Subcutaneous abdominal adipose tissue (tissue), 5 donors: ENCODE results near the gene HOXB5.

ENCODE experiments used
- H3K27ac ChIP-seq: one replicate; pipeline ENCODE4 v1.7.0; 2013; ENCODE audit warnings: low read depth, mild to moderate bottlenecking, inconsistent platforms, low read length, moderate library complexity
- H3K27me3 ChIP-seq, 5 donors: one replicate each; pipeline ENCODE4 v1.7.0; 2013; ENCODE audit warnings: low read length in 5 of 5, inconsistent platforms in 1 of 5; ENCODE audit not compliant: control insufficient read depth in 5 of 5, insufficient read depth in 4 of 5
- H3K36me3 ChIP-seq, 5 donors: one replicate each; pipeline ENCODE4 v1.7.0; 2013; ENCODE audit warnings: low read length in 5 of 5; ENCODE audit not compliant: control insufficient read depth in 5 of 5, insufficient read depth in 5 of 5
- H3K4me1 ChIP-seq, 5 donors: one replicate each; pipeline ENCODE4 v1.7.0; 2013; ENCODE audit warnings: low read length in 5 of 5, mild to moderate bottlenecking in 3 of 5, moderate library complexity in 1 of 5; ENCODE audit not compliant: control insufficient read depth in 5 of 5, insufficient read depth in 5 of 5
- H3K4me3 ChIP-seq, 5 donors: one replicate each; pipeline ENCODE4 v1.7.0; 2013; ENCODE audit warnings: low read length in 5 of 5, low read depth in 1 of 5
- H3K9ac ChIP-seq, 5 donors: one replicate each; pipeline ENCODE4 v1.7.0; 2013; ENCODE audit warnings: low read length in 5 of 5, mild to moderate bottlenecking in 4 of 5, moderate library complexity in 3 of 5
- H3K9me3 ChIP-seq, 5 donors: one replicate each; pipeline ENCODE4 v1.7.0; 2013; ENCODE audit warnings: low read length in 5 of 5; ENCODE audit not compliant: control insufficient read depth in 5 of 5
- donor health status: healthy.
- donor health status: healthy.
- donor health status: healthy.
- donor health status: healthy.
- donor health status: healthy.

Gene HOXB5

DNA sequence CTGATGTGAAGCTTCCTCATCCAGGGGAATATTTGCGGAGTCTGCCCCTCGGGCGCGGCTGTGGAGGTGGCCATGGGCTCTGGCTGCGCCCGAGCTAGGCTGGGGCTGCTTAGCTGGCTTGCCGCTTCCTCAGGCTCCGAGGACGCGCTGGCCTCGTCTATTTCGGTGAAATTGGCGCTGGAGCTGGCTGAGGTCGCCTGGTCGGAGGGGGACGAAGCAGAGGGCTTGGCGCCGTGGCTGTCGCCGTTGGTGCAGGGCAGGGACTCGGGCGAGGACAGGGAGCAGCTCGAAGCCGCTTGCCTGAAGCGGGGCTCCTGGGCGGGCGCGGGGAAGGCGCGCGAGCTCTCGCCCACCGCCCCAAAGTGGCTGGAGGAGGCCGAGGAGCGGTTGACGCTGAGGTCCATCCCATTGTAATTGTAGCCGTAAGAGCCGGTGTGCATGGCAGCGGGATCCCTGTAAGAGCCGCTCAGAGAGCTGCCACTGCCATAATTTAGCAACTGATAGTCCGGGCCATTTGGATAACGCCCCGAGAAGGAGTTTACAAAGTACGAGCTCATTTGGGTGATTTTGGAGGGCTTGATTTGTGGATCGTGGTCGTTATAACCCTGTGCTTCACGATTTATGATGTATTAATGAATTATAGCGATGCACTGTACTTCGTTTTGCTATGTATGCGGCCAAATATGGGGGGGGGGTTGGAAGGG is at the start of gene HOXB5:
TSS of gene HOXB5 (minus strand) at position 654 of the 704 bp plus-strand sequence. CDS start at position 557, 97 bp downstream.
- Histone ChIP-seq H3K27me3 (no peaks in the 10 kb centered on the region), H3K9me3 (no peaks in the 10 kb centered on the region), H3K4me3 (peak within 1 kb of the TSS; percentile 60 to 75 (median 70)), H3K36me3 (peaks cover 0 to 24% (median 10%) of the 10 kb centered on the region in 5 donors), H3K4me1 (peaks cover 6 to 60% (median 52%) of the 10 kb centered on the region in 5 donors), H3K27ac (peak within 1 kb of the TSS; percentile 78), H3K9ac (peak within 1 kb of the TSS; percentile 4 to 66 (median 46))

DNA sequence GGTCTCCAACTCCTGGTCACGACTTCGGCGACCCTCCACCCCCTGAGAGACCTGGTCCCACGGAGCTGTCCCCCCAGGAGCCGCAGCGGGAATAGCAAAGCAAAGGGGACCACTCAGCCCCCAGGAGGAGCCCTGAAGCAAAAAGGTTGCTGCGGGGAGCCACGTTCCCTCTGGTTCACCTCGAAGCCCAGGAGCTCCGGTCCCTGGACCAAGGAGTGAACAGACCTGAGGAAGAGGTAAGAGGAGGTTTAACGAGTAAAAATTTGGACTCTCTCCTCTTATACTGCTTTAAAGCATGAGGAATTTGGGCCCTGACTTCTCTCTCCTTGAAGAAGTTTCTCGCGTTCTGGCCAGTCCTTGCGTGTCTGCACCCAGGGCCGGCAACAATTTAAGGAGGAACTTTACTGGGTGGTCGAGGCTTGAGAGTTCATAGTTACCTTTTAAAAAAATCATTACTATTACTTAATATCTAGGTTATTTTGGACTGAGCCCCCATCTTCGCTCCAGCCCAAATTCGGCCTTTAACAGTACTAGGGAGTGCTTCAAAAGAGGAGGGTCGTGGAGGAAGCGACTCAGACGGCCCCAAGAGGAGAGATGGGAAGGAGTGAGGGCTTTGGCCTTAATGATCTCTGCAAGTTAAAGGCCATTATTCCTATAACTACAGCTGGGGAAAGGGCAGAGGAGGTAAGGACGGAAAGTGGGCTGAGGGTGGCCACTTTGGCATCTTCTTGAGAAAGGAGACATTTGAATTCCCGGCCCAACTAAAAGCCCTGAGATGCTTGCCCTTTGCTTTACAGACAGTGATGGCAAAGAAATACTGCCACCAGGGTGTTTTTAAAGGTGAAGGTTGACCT is 49.5 kb upstream of the HOXB5 start:
- Histone ChIP-seq H3K27ac (no peak overlapping the region), H3K9ac (no peak overlapping the region), H3K9me3 (no peaks in the 10 kb centered on the region), H3K4me1 (peaks cover 2 to 39% (median 25%) of the 10 kb centered on the region in 5 donors), H3K4me3 (peak overlapping the region in 1 of 5 donors; percentile 37), H3K27me3 (peaks cover 67 to 95% (median 69%) of the 10 kb centered on the region in 5 donors), H3K36me3 (no peaks in the 10 kb centered on the region)

DNA sequence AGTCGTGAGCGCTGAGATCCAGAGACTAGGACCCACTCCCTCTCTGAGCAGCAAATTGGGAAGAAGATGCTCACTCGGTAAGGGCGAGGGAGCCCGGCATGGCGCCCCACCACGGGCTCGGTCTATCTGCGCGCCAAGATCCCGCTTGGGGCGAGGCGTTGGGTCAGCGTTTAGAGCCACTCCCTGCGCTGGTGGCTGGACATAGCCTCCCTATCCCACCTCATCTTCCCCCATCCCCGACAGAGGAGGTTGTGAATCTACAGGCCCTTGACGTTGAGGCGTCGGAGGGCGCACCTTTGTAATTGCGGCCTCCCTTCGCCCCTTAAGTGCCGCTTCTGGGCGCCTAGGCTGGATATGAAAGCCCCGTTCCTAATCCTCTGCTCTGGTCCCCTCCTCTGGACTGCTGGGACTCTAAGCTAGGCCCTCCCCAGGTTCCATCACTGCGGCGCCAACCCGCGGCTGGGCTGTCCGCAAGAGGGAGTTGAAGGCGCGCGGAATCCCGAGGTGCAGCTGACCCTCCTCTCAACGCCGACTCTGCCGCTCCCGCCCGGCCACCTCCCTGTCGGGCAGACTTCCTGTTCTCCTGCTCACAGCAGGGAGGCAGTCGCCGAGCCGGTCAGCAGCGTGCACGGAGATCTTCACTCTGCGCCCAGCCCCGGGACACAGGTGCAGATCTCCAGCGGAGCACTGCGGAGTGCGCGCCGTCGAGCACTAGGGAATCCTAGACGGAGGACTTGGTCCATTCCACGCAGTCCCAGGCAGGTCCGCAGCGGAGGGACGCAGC is 48.7 kb upstream of the HOXB5 start:
- Histone ChIP-seq H3K4me1 (peaks cover 2 to 33% (median 19%) of the 10 kb centered on the region in 5 donors), H3K9me3 (no peaks in the 10 kb centered on the region), H3K27me3 (peaks cover 64 to 97% (median 70%) of the 10 kb centered on the region in 5 donors)

DNA sequence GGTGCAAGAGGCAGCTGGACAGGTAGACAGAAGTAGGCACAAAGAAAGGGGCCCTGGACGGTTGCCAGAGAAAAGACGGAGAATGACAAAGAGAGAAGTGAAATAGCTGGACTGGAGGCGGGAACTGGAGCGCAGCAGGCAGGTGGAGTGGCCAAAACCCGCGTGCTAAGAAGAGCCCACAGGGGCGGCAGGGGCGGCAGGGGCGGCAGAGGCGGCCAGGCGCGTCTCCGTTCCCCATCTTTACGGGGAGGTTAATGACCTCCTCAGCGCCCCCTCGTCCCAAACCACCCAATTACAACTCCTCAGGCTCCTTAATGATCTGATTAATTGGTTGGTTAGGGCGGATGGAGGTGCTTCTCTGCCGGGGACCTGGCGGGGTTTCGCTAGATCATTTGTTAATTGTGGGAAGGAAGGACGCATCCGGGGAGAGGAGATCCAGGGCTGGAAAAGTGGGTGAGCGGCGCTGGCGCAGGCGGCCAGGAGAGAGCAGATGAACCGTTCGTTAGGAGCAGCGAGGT is 48.0 kb upstream of the HOXB5 start:
- H3K4me1 ChIP-seq = peaks cover 2 to 31% (median 17%) of the 10 kb centered on the region in 5 donors
- no peaks in the 10 kb centered on the region for H3K36me3 ChIP-seq
- no peak overlapping the region for H3K27ac ChIP-seq

More for the DNA sequence above, 48.7 kb upstream of the HOXB5 start:
- Histone ChIP-seq H3K27ac (no peak overlapping the region), H3K36me3 (no peaks in the 10 kb centered on the region), H3K9ac (no peak overlapping the region), H3K4me3 (peak overlapping the region in 1 of 5 donors; percentile 37)

DNA sequence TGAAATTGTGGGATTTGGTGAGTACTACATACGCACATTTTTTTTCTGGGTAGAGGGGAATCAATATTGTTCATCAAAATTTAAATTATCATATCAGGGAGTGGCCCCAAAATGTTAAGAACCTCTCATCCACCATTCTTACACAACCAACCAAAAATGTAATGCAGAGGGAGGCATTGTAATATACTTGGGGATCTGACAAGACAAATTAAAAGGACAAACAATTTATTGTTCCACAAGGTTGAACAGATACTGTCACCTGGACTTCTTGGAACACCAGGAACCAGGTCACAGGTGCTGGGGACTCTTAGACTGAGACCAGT is 47.2 kb upstream of the HOXB5 start:
- H3K27ac ChIP-seq = no peak overlapping the region
- peaks cover 2 to 33% (median 13%) of the 10 kb centered on the region in 5 donors for H3K4me1 ChIP-seq
- no peaks in the 10 kb centered on the region for H3K36me3 ChIP-seq
- H3K27me3 ChIP-seq = peaks cover 58 to 92% (median 65%) of the 10 kb centered on the region in 5 donors
- H3K4me3 ChIP-seq = no peak overlapping the region
- no peaks in the 10 kb centered on the region for H3K9me3 ChIP-seq
- no peak overlapping the region for H3K9ac ChIP-seq

More for the DNA sequence above, 48.0 kb upstream of the HOXB5 start:
- H3K4me3 ChIP-seq = no peak overlapping the region
- H3K9me3 ChIP-seq = no peaks in the 10 kb centered on the region
- no peak overlapping the region for H3K9ac ChIP-seq
- peaks cover 63 to 96% (median 69%) of the 10 kb centered on the region in 5 donors for H3K27me3 ChIP-seq

DNA sequence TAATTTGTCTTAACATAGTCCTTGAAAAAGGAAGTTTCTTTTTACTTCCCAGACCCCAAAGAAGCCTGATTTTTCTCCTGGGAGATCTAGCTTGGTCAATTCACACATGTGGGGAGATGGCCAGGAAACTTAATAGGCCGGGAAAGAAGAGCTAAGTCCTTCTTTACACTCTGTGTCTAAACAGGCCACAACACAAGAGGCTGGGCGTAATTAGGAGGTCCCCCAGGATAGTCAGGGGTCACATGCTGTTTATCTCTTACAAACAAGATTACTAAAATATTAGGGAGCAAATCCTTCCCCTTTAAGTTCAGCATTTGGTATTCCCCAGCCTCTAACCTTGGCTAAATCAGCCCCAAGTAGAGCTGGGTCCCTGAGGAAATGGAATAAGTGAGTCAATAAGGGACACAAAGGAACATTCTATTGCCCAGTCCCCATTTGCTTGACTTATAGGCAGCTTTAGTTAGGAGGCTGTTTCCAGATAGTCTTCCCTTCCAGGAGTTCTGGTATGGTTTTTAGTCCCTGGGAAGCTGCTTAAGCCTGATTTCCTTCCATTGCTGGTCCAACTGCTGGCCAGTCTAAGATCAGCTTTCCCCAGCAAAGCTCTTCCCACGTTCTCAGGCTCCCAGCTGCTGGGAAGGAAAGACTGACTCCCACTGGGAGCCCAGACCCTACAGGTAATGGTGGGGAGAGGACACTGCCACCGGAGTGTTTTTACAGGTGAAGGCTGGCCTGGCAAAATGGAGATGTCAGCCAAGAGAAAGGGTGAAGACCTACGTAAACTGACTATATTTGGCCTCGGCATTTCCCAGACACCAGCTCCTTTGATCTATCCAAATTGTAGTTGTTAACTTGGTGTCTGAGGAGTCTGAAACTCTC is 46.6 kb upstream of the HOXB5 start:
- Histone ChIP-seq H3K27ac (no peak overlapping the region), H3K9me3 (no peaks in the 10 kb centered on the region), H3K4me3 (no peak overlapping the region), H3K4me1 (peaks cover 2 to 33% (median 13%) of the 10 kb centered on the region in 5 donors), H3K36me3 (no peaks in the 10 kb centered on the region), H3K9ac (no peak overlapping the region), H3K27me3 (peaks cover 58 to 92% (median 67%) of the 10 kb centered on the region in 5 donors)

DNA sequence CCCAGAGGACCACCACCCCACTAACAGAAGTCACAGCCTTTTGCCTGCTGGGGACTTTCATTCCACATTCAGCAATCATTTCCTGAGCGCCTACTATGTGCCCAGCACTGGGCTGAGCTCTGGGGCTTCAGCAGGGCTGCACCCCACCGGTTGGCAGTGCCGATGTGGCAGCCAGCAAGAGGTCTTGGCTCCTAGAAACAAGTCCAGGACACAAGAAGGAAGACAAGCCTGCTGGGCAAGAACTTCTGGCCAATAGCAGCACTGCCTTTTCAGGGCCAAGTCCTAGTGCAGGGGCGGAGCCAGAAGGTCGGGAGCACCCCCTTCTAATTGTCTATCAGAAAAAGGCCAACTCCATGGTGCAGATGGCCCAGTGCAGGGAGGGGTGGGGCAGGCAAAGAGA is 45.6 kb upstream of the HOXB5 start:
- Histone ChIP-seq H3K27me3 (peaks cover 53 to 91% (median 65%) of the 10 kb centered on the region in 5 donors), H3K9me3 (no peaks in the 10 kb centered on the region), H3K9ac (no peak overlapping the region), H3K4me1 (peaks cover under 1 to 29% (median 13%) of the 10 kb centered on the region in 5 donors), H3K4me3 (no peak overlapping the region), H3K36me3 (no peaks in the 10 kb centered on the region), H3K27ac (no peak overlapping the region)

DNA sequence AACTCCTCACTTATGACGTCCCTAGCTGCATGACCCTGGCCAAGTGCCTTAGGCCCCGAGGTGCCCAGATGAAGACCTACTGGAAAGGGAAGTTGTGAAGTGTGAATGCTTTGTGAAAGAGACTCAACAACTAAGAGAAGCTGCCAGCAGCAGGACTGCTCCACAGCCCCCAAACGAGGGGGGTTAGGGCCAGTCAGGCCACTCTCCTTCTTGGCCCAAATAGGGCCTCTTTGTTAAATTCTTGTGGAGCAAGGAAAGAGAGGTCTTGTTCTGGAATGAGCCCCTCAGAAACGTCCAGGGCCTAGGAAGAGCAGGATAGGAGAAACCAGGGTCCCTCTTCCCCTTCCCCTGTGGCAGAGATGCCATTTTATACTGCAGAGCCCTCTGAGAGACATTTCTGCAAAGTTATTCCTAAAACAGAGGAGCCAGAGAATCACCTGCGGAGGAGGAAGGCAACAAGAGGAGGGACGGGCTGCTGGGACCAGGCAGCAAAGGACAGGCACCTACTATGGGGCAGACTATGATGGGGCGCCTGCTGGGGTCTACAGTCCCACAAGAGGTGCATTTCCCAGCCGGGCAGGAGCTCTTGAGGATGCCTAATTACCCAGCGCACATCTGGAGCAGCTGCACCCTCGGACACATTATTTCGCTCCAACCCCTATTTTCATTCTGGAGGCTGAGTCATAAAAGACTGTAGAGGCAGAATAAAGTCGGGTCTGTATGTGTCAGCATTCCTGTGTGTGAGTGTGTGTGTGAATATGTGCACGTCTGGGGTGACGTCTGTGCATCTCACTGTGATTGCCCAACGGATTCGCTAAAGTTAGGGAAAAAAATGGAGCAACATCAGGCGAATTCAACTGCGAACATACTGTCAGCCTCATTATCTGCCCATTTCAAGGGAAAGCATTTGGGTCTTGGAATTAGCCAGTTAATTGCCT is 44.0 kb upstream of the HOXB5 start:
- no peak overlapping the region for H3K9ac ChIP-seq
- H3K4me1 ChIP-seq = peaks cover 0 to 23% (median 17%) of the 10 kb centered on the region in 5 donors

More for the DNA sequence above, 44.0 kb upstream of the HOXB5 start:
- Histone ChIP-seq H3K36me3 (no peaks in the 10 kb centered on the region), H3K27ac (no peak overlapping the region), H3K9me3 (no peaks in the 10 kb centered on the region), H3K27me3 (peaks cover 57 to 90% (median 64%) of the 10 kb centered on the region in 5 donors), H3K4me3 (no peak overlapping the region)
